ENCODE results near the gene DLX3. TPM values are rescaled to one million over a fixed set of nuclear protein-coding genes. Genes with fewer than 3 reads are reported as not detected.

DLX3 gene
- total RNA-seq, 1 experiment from 2014 or later, result 0.74 TPM

DNA sequence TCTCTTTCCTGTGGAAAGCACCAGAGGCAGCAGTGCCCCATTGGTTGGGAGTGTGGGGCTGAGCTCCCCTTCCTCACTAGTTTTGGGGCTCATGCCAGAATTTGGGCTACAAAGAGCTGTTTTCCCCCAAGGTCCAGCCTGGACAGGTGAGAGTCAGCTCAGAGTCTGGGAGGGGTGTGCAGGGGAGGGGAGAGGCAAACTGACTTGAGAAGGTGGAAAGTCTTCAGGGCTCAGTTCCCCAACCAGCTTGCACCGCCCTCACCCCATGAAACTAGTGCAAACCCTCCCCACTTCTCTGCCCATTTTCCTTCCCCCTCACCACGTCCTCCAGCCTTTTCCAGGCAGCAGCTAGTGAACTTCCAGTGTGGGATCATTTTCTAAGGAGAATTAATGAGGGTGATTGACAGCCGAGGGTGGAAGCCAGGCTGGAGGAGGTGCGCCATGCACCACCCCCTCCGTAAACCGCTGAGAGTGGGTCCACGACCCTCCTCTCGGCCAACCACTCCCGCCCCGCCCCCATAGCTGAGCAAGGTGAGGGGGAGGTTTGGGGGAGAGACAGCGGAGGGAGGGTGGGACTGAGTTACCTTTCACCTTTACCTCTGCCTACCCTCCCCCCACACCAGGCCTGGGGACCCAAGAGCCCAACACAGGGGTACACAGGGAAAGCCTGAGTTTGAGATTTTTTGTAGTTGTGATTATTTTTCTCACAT lies 32.3 kb downstream of the DLX3 start (continued):
- no peak for TF ChIP-seq NR3C1 (CRISPR knock-in tag; conservative IDR thresholded peaks at IDR 0.05; ENCODE audit: low read depth)
- TF ChIP-seq, protein P1, sequence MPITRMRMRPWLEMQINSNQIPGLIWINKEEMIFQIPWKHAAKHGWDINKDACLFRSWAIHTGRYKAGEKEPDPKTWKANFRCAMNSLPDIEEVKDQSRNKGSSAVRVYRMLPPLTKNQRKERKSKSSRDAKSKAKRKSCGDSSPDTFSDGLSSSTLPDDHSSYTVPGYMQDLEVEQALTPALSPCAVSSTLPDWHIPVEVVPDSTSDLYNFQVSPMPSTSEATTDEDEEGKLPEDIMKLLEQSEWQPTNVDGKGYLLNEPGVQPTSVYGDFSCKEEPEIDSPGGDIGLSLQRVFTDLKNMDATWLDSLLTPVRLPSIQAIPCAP (CRISPR knock-in tag; IDR thresholded peaks at IDR 0.05), result no peak
- TF ChIP-seq, protein P2, sequence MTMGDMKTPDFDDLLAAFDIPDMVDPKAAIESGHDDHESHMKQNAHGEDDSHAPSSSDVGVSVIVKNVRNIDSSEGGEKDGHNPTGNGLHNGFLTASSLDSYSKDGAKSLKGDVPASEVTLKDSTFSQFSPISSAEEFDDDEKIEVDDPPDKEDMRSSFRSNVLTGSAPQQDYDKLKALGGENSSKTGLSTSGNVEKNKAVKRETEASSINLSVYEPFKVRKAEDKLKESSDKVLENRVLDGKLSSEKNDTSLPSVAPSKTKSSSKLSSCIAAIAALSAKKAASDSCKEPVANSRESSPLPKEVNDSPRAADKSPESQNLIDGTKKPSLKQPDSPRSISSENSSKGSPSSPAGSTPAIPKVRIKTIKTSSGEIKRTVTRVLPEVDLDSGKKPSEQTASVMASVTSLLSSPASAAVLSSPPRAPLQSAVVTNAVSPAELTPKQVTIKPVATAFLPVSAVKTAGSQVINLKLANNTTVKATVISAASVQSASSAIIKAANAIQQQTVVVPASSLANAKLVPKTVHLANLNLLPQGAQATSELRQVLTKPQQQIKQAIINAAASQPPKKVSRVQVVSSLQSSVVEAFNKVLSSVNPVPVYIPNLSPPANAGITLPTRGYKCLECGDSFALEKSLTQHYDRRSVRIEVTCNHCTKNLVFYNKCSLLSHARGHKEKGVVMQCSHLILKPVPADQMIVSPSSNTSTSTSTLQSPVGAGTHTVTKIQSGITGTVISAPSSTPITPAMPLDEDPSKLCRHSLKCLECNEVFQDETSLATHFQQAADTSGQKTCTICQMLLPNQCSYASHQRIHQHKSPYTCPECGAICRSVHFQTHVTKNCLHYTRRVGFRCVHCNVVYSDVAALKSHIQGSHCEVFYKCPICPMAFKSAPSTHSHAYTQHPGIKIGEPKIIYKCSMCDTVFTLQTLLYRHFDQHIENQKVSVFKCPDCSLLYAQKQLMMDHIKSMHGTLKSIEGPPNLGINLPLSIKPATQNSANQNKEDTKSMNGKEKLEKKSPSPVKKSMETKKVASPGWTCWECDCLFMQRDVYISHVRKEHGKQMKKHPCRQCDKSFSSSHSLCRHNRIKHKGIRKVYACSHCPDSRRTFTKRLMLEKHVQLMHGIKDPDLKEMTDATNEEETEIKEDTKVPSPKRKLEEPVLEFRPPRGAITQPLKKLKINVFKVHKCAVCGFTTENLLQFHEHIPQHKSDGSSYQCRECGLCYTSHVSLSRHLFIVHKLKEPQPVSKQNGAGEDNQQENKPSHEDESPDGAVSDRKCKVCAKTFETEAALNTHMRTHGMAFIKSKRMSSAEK (CRISPR knock-in tag; IDR thresholded peaks at IDR 0.05; ENCODE audit: borderline replicate concordance), result no peak
- no peak for TF ChIP-seq JUN (CRISPR knock-in tag; IDR thresholded peaks at IDR 0.05)
- TF ChIP-seq, protein P3, sequence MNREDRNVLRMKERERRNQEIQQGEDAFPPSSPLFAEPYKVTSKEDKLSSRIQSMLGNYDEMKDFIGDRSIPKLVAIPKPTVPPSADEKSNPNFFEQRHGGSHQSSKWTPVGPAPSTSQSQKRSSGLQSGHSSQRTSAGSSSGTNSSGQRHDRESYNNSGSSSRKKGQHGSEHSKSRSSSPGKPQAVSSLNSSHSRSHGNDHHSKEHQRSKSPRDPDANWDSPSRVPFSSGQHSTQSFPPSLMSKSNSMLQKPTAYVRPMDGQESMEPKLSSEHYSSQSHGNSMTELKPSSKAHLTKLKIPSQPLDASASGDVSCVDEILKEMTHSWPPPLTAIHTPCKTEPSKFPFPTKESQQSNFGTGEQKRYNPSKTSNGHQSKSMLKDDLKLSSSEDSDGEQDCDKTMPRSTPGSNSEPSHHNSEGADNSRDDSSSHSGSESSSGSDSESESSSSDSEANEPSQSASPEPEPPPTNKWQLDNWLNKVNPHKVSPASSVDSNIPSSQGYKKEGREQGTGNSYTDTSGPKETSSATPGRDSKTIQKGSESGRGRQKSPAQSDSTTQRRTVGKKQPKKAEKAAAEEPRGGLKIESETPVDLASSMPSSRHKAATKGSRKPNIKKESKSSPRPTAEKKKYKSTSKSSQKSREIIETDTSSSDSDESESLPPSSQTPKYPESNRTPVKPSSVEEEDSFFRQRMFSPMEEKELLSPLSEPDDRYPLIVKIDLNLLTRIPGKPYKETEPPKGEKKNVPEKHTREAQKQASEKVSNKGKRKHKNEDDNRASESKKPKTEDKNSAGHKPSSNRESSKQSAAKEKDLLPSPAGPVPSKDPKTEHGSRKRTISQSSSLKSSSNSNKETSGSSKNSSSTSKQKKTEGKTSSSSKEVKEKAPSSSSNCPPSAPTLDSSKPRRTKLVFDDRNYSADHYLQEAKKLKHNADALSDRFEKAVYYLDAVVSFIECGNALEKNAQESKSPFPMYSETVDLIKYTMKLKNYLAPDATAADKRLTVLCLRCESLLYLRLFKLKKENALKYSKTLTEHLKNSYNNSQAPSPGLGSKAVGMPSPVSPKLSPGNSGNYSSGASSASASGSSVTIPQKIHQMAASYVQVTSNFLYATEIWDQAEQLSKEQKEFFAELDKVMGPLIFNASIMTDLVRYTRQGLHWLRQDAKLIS (CRISPR knock-in tag; IDR thresholded peaks at IDR 0.05; ENCODE audit: borderline replicate concordance), result no peak
- no peak for TF ChIP-seq RELA (CRISPR knock-in tag; IDR thresholded peaks at IDR 0.05; ENCODE audit: borderline replicate concordance)

DNA sequence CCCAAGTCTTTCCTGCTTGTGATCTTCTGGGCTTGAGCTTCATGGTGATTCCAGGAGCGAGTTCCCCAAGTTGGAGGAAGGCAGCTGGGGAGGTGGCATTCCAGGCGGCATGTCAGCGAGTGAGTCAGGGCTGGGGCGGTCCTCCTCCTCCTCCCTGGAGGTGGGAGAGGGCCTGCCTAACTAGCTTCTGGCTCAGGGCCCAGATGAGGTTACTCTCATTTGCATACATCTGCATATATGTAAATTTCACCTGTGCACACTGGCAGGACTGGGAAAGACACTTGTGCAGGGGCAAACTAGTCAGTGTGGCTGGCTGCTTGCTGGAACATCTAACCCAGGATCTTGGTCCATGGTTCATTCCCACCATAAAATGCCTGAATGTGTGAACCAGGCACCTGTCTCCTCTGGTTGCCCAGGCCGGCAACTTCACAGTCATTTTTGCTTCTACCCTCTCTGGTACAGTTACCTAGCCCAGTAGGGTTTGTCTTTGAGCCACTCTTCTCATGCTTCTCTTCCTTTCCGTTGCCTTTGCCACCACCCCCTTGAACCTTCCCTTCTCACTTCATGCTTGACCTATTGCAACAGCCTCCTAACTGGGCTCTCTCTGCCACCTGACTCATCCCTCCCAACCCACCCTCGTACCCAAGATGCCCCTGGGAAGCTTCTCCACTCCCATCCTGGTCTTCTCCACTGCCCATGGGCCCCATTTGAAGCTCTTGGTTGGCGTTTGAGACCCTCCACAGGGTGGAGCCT lies 35.7 kb downstream of the DLX3 start:
- ChIA-PET POLR2A (no interaction called here), CTCF (interaction anchor here (1.0 to 5.1 kb wide), 4 partner anchors 35 to 79 kb away, joined by 3 to 31 read pairs (median 4); no protein-coding TSS in a partner anchor)
- Mint-ChIP-seq H3K27ac (no peak overlapping the region), H3K4me1 (peaks cover 22% of the 10 kb centered on the region), H3K27me3 (ENCODE audit: low read depth) (peaks cover 75% of the 10 kb centered on the region), H3K4me3 (no peak overlapping the region), H3K36me3 (no peaks in the 10 kb centered on the region), H3K9me3 (no peaks in the 10 kb centered on the region)
- TF ChIP-seq, protein P4, sequence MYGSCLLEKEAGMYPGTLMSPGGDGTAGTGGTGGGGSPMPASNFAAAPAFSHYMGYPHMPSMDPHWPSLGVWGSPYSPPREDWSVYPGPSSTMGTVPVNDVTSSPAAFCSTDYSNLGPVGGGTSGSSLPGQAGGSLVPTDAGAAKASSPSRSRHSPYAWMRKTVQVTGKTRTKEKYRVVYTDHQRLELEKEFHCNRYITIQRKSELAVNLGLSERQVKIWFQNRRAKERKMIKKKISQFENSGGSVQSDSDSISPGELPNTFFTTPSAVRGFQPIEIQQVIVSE (CRISPR knock-in tag; IDR thresholded peaks at IDR 0.05; ENCODE audit: borderline replicate concordance), result no peak
- no peak for TF ChIP-seq FOXJ3 (CRISPR knock-in tag; IDR thresholded peaks at IDR 0.05; ENCODE audit: borderline replicate concordance)
- no peak for TF ChIP-seq SP1 (CRISPR knock-in tag; conservative IDR thresholded peaks at IDR 0.05)
- no peak for TF ChIP-seq GRHL2 (CRISPR knock-in tag; IDR thresholded peaks at IDR 0.05; ENCODE audit: insufficient replicate concordance, severe bottlenecking)
- no peak for TF ChIP-seq RELA (CRISPR knock-in tag; IDR thresholded peaks at IDR 0.05; ENCODE audit: borderline replicate concordance)
- no peak for TF ChIP-seq TEAD1 (CRISPR knock-in tag; IDR thresholded peaks at IDR 0.05)
- no peak for TF ChIP-seq ZNF219 (CRISPR knock-in tag; IDR thresholded peaks at IDR 0.05; ENCODE audit: borderline replicate concordance)
- TF ChIP-seq, protein P2 (CRISPR knock-in tag; IDR thresholded peaks at IDR 0.05; ENCODE audit: borderline replicate concordance), result no peak
- TF ChIP-seq, protein P5, sequence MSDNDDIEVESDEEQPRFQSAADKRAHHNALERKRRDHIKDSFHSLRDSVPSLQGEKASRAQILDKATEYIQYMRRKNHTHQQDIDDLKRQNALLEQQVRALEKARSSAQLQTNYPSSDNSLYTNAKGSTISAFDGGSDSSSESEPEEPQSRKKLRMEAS (CRISPR knock-in tag; IDR thresholded peaks at IDR 0.05), result no peak
- TF ChIP-seq, protein P6, sequence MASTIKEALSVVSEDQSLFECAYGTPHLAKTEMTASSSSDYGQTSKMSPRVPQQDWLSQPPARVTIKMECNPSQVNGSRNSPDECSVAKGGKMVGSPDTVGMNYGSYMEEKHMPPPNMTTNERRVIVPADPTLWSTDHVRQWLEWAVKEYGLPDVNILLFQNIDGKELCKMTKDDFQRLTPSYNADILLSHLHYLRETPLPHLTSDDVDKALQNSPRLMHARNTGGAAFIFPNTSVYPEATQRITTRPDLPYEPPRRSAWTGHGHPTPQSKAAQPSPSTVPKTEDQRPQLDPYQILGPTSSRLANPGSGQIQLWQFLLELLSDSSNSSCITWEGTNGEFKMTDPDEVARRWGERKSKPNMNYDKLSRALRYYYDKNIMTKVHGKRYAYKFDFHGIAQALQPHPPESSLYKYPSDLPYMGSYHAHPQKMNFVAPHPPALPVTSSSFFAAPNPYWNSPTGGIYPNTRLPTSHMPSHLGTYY (CRISPR knock-in tag; IDR thresholded peaks at IDR 0.05), result no peak
- no peak for TF ChIP-seq NFYB (CRISPR knock-in tag; conservative IDR thresholded peaks at IDR 0.05; ENCODE audit: low read depth)
- DNase-seq (ENCODE audit: low spot score) (peak; percentile 51), ATAC-seq (peak; percentile 43)

All from WTC11 (cell line).